HG03342 (cell line): ENCODE measurements around the gene NEDD8.

ENCODE experiments used
- ATAC-seq: cut with Tn5 transposase; IDR thresholded peaks from one replicate; pipeline ENCODE4 v1.9.1; 2021; ENCODE audit warnings: mild to moderate bottlenecking, moderate library complexity; ENCODE audit not compliant: unreplicated experiment

NEDD8 gene

DNA sequence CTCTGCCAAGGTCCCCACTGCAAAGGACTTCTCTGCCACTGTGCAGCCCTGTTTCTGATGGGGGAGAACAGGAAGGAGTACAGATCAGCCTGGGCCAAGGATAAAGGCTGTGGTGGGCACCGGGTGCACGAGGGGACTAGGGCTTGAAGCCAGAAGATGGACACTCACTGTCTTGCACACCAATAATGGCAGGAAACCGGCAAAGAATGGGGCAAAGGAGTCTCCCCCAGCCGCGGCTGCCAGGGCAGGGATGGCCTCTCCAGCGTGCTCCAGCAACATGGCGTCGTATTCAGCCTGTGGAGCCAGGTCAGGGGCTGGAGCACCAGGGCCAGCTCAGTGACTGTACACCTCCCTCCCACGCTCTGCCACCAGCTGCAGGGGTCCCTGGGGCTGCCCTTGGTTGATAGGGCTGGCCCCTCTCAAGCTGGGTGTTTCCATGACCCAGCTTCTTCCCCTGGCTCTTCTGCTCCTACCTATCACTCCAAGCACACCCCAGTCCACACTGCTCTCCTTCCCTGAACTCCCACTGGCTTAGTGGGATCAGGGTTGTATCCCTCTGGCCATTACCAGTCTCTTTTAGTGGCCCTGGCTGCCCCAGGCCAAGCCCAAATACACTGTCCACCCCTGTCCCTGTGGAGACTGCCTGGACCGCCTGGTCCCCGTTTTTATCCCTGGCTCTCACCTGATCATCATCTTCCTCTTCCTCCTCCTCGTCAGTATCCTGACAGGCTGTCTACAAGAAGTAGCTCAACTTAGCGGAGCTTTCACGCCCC lies 49.9 kb downstream of the NEDD8 start:
- no peak for ATAC-seq

DNA sequence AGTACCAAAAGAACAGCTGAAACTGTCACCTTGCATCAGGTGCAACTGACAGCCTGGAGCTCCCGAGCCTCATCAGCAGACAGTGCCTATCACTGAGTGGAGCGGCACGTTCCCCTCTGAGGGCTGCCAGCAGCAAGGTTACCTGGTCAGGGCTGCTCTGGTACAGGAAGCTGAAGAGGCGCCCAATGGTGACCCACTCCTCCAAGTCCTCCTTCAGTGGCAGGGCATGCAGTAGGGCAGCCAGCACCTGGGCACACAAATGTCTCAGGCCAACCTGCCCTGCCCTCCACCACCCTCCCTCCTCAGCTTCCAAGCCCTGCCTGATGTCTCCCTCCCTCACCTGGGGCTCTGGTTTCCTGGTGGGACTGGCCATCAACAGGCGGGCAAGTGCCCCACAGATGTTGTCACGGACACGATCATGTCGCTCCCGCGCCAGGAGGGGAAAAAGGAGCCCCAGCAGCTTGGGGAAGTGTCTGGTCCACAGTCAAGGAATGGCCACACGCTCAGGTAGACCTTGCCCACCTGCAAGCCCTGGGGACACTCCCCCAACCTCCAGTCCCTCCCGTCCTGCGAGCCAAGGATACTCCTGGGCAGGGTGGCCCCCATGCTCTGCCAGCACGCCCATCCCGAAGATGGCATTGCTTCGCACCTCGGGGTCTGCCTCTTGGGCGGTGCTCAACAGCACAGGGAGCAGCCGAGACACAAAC lies 50.6 kb downstream of the NEDD8 start:
- ATAC-seq, result no peak

DNA sequence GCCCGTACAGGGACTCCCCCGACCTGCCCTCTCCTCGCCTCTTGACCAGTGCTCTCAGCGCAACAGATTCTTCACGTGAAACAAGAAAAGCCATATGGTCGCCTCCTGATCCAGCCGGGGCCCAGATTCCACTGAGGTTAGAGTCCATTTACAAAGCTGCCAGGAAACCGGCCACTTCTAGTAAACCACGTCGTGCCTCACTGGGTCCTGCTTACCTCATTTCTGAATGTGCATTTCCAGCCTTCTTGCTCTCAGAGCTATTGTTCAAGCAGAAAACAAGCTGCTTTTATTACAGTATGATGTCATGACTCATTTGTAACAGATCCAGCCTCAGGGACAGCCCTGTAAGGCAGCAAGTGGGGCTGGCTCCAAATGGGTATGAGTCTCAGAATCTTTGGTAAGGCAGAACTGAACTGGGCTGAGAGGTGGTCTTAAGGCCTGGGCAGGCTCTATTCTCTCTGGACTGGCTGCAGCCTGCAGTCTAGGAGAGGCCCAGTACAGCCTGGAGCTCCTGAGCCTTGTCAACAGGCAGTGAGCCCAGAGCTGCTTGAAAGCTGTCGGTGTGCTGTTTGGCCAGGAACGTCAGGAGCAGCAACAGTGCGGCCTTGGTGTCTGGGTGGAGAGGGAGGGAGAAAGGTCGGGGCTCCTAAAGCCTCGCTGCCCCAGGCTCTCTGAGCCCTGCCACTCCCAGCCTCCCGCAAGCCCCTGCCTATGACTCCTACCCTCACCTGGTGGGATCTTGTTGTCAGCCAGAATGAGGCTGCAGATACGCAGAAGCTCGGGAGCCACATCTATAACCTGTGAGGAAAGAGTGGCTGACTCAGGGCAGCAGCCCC lies 52.0 kb downstream of the NEDD8 start:
- no peak for ATAC-seq

DNA sequence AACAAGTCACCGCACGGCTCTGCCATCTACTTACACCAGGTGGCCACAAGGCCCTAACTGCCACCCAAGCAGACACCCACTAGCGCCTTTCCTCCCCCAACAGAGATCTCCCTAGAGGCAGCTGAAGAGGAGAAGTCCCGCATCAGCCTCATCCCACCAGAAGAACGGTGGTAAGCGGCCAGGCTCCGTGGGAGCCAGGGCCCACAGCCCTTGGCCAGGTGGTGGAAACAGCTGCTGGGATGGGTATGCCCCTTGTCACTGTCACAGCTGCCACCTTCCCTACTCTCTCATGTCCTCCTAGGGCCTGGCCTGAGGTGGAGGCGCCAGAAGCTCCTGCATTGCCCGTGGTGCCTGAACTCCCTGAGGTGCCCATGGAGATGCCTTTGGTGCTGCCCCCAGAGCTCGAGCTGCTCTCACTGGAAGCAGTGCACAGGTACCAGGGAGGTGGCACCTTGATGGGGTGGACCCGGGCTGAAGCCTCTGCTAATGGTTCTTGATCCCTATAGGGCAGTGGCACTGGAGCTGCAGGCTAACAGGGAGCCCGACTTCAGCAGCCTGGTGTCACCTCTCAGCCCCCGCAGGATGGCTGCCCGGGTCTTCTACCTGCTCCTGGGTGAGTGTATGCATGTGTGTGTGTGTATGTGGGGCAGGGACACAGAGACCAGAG lies 52.7 kb downstream of the NEDD8 start:
- ATAC-seq, result no peak

DNA sequence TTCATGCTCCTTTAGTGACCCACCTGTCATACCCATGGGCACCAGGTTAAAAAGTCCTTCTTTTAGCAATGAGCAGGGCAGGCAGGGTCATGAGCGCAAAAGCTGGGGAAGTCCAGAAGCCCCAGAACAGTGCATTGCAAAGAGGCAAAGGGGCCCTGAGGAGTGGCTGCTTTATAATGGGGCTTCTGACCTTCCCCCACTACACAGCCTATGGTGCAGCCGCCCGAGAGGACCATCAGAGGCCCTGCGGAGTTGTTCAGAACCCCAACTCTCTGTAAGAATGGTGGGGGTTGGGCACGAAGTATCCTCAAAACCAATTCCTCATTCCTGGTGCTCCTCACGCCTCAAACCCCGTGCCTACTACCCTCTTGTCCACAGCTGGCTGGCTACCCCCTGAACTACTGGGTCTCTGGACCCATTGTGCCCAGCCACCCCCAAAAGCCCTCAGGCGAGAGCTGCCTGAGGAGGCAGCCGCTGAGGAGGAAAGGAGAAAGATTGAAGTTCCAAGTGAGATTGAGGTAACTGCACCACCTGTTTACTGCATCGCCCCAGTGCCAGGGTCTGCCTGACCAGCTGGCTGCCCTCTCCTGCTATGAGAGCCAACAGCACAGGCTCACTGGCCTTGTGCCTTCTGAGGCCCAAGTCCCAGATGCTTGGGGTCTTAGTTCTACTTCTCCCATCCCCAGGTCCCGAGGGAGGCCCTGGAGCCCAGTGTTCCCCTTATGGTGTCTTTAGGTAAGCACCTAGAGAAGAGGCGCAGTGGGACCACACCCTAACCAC lies 53.6 kb downstream of the NEDD8 start:
- ATAC-seq, result no peak

DNA sequence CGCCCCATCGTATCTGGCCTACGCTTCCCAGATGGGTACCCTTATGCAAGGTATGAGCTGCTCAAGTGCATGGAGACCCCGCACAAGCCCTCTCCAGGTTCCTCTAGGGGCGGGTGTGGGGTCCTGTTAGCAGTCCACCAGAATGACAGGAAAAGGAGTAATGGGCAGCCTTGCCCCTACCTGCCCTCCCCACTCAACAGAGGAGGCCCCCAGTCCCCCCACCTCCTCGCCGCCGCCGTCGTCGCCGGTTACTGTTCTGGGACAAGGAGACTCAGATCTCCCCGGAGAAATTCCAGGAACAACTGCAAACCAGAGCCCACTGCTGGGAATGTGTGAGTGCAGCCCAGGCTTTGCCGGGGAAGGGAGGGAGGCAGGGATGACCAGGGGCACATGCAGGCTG lies 54.3 kb downstream of the NEDD8 start:
- ATAC-seq, result no peak

DNA sequence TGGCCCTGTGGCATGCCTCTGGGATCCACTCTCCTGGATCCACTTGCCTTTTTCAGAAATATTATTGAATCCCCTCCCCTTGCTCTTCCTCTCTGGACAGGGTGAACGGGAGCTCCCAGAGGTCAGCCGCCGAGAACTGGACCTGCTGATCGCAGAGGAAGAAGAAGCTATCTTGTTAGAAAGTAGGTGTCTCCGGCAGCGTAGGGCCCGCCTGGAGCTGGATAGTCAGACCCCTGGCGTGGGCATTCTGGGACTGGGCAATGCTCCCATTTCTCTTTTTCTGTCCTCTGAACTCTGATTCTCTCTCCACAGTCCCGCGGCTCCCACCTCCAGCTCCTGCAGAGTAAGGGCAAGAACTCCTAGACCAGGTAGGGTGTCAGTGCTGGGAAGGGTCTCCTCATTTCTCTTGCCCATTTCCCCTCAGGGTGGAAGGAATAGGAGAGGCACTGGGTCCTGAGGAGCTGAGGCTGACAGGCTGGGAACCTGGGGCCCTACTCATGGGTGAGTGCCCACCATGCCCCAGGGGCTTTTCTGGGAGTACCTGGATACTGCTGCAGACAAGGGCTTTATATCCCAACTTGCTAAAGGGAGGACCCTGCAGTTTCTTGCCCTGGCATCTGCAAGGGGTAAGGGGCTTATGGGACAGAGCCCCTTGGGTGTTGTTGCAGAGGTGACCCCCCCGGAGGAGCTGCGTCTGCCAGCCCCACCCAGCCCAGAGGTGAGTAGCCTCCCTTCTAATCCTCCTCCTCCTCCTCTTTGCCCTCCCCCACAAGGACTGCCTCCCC lies 54.9 kb downstream of the NEDD8 start:
- ATAC-seq, result no peak

DNA sequence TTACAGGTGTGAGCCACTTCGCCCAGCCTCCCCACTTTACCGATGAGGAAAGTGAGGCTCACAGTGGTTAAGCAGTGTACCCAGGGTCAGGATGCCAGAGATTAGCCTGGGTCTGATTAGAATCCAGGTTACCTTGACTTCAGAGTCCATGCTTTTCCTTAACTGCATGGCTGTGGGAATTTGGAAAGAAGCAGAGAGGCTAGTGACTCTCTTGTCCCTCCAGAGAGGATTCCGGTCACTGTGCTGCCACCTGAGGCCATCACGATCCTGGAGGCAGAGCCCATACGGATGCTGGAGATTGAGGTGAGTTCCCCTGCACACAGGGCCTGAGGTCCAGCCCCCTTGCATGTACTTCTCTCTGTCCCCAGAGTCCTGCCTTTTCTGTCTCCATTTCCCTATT lies 55.6 kb downstream of the NEDD8 start:
- no peak for ATAC-seq

DNA sequence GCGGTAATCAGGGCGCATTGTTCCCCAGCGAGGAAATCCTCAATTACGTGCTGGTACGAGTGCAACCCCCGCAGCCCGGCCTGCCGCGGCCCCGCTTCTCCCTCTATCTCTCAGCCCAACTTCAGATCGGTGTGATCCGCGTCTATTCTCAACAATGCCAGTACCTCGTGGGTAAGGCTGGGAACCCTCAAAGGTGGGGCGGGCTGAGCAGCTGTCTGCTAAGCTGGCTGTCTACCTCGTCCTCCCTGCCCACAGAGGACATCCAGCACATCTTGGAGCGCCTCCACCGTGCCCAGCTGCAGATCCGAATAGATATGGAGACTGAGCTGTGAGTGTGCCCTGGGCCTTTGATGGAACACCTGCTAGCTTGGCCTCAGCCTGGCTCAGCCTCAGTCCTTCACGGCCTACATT lies 59.3 kb downstream of the NEDD8 start:
- no peak for ATAC-seq

DNA sequence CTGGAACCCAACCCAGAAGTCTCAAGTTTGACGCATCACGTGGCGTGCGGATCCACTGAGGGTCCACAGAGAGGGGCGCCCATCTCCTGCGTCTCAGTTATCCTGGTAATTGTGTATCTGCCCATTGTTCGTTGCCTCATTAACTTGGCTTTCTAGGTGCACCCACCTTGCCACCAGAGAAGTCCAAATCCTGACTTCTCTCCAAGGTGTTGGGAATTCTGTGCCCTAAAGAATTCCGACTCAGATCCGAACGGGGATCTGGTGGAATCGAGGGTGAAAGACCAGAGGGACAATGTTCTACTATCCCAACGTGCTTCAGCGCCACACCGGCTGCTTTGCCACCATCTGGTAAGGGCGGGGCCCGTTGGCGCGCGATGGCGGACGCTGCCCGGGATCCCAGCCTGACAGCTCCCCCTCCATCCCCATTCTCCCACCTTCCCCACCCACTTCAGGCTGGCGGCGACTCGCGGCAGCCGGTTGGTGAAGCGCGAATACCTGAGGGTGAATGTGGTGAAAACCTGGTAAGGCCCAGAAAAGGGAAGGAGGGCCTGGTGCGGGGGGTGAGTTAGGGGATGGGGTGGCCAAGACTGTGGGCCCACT lies 59.8 kb downstream of the NEDD8 start:
- no peak for ATAC-seq

DNA sequence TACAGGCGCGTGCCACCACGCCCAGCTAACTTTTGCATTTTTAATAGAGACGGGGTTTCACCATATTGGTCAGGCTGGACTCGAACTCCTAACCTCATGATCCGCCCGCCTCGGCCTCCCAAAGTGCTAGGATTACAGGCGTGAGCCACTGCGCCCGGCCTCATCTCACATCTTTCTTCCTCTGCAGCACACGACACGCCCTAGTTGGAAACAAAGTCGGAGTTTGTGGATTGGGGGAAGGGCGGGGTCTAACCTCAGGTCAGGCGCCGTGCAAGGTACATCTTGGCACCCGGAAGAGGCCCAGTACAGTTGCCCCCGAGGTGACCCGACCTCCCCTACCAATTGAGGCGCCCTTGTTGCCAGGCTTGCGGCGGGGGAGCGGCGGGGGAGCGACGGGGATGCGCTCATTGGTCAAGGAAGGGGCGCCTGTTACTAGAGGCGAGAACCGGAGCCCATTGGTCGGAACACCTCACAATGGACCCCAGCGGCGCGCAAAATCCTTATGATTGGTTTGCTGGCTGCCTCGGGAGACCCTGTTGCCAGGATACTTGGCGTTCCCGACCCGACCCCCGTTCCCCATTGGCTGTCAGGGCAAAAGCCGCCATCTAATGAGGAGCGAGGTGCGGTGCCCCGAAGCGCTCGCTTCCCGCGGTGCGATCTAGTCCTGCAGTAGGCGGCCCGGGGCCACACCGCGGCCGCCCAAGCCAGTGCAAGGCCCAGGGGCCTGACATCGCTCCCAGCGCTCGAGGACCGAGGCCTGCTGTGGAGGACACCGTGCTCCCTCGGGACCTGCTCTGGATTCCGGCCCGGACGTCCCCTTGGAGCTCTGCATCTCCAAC lies 60.5 kb downstream of the NEDD8 start, which contains the start of gene REC8:
Gene REC8 (plus strand): TSS at position 659 of the 839 bp plus-strand sequence. CDS start 473 bp downstream, outside the sequence.
- peak; percentile 72 for ATAC-seq

DNA sequence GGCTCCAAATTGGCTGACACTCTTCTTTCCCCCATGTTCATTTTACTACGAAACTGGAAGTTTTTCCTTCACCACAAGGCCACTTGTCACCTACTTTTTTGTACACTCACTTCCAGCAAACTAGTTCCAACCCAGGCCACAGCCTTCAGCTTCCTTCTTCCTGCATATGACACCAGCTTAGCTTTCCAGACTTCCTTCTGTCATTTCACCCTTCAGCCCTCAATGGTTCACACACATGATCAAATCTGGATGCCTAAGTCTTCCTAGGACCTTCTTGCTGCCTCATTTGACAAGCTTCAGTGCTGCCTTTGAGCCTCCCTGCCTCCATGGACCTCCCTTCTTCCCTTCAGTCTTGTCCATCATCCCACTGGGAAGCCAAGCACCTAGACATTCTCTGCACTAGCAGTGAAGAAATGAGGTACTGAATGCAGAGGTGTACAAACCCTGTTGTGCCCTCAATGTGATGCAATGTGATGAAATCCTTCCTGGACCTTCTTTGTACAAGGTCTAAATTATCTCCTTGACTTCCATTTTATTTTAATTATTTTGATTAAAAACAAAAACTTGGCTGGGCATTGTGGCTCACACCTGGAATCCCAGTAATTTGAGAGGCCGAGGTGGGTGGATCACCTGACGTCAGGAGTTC lies 64.6 kb downstream of the NEDD8 start:
- no peak for ATAC-seq
